Fibroblast of peridontal ligament (primary cell): ENCODE data around the gene PDE10A.
A peak's percentile ranks its signal among the peaks of the same experiment; 100 is the strongest.
"Not testable (repeated sequence)": the region's sequence is repeated elsewhere in the genome, so short reads cannot be mapped to it uniquely, and the experiment has no call there.

ENCODE experiments used
- DNase-seq: peaks from one replicate; pipeline ENCODE4 v3.0.0-alpha.2; 2010; ENCODE audit errors: extremely low read depth

Gene PDE10A

GRCh38 chr6:165469483-165469882 lies 193.6 kb downstream of the PDE10A start:
- no peak for DNase-seq

- no peak for DNase-seq
Observed at GRCh38 chr6:165468340-165469235, 194.5 kb downstream of the PDE10A start.

GRCh38 chr6:165463499-165463898 lies 199.5 kb downstream of the PDE10A start:
- DNase-seq = not testable (repeated sequence)

- not testable (repeated sequence) for DNase-seq
Observed at GRCh38 chr6:165459605-165460301, 203.3 kb downstream of the PDE10A start.

GRCh38 chr6:165458134-165458533 lies 204.9 kb downstream of the PDE10A start:
- DNase-seq = no peak

GRCh38 chr6:165456286-165456685 lies 206.8 kb downstream of the PDE10A start:
- DNase-seq = no peak

- DNase-seq = no peak
Observed at GRCh38 chr6:165455488-165455887, 207.6 kb downstream of the PDE10A start.

GRCh38 chr6:165453395-165453794 lies 209.6 kb downstream of the PDE10A start:
- no peak for DNase-seq

- no peak for DNase-seq
Observed at GRCh38 chr6:165451838-165452237, 211.2 kb downstream of the PDE10A start.

GRCh38 chr6:165448210-165448609 lies 214.8 kb downstream of the PDE10A start:
- no peak for DNase-seq

GRCh38 chr6:165447141-165447540 lies 215.9 kb downstream of the PDE10A start:
- DNase-seq = no peak

- no peak for DNase-seq
Observed at GRCh38 chr6:165446331-165446730, 216.7 kb downstream of the PDE10A start.

- DNase-seq = no peak
Observed at GRCh38 chr6:165443462-165443861, 219.6 kb downstream of the PDE10A start.

GRCh38 chr6:165441181-165441580 lies 221.9 kb downstream of the PDE10A start:
- DNase-seq = no peak

GRCh38 chr6:165439928-165440554 lies 223.0 kb downstream of the PDE10A start:
- peak; percentile 48 for DNase-seq

GRCh38 chr6:165426892-165427291 lies 236.1 kb downstream of the PDE10A start:
- DNase-seq = no peak

GRCh38 chr6:165422192-165422591 lies 240.8 kb downstream of the PDE10A start:
- no peak for DNase-seq

GRCh38 chr6:165417278-165417865 lies 245.7 kb downstream of the PDE10A start:
- DNase-seq = no peak

- DNase-seq = no peak
Observed at GRCh38 chr6:165404697-165405096, 258.3 kb downstream of the PDE10A start.

- no peak for DNase-seq
Observed at GRCh38 chr6:165404296-165404695, 258.7 kb downstream of the PDE10A start.

- no peak for DNase-seq
Observed at GRCh38 chr6:165403006-165403595, 259.9 kb downstream of the PDE10A start.

GRCh38 chr6:165401092-165401491 lies 261.9 kb downstream of the PDE10A start:
- DNase-seq = no peak
